GM19397 (cell line): Measurements from ENCODE around the gene MPV17L2.

Experiments
- ATAC-seq: cut with Tn5 transposase; IDR thresholded peaks from one replicate; pipeline ENCODE4 v1.9.1; 2021; ENCODE audit warnings: mild to moderate bottlenecking, moderate library complexity; ENCODE audit not compliant: unreplicated experiment

The MPV17L2 gene

DNA sequence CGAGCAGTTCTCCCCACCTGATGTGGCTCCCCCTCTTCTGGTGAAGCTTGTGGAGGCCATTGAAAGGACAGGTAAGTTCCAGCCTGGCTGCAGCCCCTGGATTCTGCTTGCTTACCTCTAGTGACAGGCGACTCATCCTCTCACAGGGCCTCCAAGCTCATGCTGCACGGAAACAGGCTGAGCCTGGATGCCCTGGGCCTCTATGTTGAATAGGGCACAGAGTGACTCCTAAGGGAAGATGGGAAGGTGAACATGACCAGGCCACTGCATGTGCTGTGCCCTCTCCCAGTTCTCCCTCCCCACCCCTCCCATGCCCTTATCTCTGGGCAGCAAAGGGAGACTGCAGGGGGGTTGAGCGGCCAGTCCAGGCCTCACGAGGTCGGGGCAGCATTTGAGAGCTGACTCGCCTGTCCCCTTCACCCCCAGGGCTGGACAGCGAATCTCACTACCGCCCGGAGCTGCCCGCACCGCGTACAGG, 32.5 kb upstream of the MPV17L2 start:
- ATAC-seq: no peak

DNA sequence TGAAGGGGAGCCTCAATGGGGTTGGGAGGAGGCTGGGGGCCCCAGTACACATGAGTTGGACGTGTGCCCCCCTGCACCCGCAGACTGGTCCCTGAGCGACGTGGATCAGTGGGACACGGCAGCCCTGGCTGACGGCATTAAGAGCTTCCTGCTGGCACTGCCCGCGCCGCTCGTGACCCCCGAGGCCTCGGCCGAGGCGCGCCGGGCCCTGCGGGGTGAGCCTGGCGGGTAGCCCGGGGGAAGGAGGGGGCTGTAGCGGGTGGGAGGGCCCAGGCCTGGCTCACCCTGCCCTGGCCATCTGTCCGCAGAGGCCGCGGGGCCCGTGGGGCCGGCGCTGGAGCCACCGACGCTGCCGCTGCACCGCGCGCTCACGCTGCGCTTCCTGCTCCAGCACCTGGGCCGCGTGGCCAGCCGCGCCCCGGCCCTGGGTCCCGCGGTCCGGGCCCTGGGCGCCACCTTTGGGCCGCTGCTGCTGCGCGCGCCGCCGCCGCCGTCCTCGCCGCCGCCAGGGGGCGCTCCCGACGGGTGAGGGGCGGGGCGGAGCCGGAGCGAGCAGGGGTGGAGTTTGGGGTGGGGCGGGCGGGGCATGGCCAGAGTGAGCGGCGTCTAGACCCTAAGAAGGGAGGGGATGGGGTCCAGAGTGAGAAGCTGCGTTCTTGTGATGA, 31.9 kb upstream of the MPV17L2 start:
- peak; percentile 77 for ATAC-seq

DNA sequence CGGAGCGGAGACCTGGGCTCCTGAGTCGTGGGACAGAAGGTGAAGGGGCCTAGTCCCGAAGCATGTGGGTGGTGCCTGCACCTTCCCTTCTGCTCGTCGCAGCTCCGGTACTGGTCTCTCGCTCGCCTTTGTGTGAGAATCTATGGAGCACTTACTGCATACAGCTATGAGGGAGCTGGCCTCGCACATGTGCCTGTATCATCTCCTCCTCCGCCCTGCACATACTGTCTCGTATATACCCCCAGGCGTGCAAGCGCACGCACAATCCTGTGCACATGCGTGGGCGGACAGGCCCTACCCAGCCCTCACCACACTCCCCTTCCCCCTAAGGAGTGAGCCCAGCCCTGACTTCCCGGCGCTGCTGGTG, 31.4 kb upstream of the MPV17L2 start:
- ATAC-seq: no peak

DNA sequence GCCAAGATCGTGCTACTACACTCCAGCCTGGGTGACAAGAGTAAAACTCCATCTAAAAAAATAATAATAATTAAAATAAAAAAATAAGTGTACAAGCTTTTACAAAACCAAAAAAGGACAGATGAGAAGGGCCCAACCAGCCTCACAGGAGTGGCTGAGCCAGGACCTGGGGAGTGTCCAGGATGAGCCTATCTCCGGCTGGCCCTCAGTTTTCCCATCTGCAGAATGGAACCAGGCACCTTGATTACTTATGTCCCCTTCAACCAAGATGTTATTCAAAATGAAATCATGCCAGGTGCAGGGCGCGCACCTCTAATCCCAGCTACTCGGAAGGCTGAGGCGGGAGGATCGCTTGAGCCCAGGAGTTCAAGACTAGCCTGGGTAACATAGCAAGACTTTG, 28.9 kb upstream of the MPV17L2 start:
- ATAC-seq: no peak

DNA sequence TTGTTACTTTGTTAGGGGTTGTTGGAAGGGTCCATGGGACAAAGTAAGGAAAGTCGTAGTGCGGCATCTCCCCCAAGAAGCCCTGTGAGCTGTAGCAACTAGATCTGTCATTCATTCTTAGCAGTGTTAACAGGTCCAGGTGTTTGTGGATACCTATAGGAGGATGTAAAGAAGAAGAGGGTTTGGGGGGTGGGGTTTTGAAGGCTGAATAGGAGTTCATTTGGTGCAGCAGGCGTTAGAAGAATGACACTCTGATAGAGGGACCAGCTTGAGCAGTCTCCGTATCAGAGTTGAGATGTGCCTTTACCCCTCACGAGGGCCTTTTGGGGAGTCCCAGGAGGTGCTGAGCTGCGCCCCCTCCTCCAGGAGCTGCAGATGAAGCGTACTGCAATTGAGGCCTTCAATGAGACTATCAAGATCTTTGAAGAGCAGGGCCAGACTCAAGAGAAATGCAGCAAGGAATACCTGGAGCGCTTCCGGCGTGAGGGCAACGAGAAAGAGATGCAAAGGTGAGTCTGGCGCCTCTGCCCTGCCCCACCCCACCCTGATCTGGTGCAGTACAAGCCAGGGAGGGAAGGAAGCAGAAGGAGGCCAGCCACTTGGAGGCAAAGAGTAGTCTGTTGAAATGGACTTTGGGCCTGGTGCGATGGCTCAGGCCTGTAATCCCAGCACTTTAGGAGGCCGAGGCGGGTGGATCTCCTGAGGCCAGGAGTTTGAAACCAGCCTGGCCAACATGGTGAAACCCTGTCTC, 27.0 kb upstream of the MPV17L2 start:
- no peak for ATAC-seq

DNA sequence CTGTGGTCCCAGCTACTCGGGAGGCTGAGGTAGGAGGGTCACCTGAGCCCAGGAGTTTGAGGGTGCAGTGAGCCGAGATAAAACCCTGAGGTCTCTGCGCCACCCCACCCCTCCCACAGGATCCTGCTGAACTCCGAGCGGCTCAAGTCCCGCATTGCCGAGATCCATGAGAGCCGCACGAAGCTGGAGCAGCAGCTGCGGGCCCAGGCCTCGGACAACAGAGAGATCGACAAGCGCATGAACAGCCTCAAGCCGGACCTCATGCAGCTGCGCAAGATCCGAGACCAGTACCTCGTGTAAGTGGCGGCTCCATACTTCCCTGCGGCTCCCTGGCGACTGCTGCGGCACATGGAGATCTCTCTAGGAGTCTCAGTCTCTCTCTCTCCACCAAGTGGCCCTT, 26.0 kb upstream of the MPV17L2 start:
- ATAC-seq: no peak

DNA sequence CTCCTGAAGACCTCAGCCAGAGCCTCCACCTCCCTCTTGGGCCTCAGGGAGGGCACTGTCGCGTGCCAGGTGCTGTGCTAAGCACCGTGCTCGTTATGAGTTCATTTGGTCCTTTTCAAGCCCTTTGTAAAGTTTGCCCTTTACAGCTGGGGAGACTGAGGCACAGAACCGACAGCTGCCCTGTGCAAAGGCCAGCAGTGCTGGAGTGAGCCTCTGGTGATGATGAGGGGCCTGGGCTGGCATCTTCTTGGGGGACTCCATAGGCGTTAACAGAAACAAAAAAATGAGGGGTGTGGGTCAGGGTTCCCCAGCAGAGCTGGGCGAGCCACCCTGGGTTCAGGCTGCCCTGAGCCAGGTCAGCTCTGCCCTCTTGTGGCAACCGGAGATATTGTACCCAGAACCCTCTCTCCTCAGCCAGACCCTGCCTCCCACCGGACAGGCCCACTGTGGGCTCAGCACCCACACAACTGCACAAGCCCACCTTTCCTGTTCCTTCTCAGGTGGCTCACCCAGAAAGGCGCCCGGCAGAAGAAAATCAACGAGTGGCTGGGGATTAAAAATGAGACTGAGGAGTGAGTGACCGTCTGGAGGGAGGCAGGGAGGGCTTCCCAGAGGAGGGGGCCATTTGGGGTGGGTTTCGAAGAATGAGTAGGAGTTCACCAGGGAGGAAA, 24.9 kb upstream of the MPV17L2 start:
- ATAC-seq: no peak

DNA sequence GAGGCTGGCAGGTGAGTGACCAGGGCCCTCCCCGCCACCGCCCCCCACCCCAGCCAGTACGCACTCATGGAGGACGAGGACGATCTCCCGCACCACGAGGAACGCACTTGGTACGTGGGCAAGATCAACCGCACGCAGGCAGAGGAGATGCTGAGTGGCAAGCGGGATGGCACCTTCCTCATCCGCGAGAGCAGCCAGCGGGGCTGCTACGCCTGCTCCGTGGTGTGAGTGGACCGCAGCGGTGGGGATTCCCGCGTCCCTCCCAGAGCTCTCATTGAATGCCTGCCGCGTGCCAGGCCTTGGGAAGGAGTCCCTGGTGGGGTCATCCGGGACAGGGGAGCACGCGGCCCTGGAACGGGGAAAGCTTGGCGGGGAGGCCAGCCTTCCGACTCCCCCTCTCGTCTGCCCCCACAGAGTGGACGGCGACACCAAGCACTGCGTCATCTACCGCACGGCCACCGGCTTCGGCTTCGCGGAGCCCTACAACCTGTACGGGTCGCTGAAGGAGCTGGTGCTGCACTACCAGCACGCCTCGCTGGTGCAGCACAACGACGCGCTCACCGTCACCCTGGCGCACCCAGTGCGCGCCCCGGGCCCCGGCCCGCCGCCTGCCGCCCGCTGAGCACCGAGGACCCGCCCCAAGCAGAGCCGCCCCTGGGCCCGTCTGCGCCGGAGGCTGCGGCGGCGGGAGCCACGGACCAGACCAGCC, 24.2 kb upstream of the MPV17L2 start:
- no peak for ATAC-seq

DNA sequence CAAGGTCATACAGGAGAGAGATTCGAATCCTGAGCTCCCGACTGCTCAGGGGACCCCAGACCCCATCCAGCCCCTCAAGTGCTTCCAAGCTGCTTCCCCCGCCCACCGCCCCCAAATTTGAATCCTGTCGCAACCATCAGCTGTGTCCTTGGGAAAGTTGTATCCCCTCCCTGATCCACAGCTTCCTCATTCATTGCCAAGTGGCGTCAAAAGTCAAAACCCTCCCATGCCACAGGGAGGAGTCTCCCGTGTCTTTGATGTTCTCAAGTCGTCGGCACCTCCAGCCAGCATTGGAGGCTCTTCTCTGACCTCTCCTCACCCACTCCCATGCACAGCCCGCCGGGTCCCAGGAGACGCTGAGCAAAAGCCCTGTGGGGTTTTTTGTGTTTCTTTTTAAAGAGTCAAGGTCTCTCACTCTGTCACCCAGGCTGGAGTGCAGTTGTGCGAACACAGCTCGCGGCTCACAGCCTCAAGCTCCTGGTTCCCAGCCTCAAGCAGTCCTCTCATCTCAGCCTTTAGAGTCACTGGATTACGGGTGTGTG, 22.2 kb upstream of the MPV17L2 start:
- no peak for ATAC-seq

DNA sequence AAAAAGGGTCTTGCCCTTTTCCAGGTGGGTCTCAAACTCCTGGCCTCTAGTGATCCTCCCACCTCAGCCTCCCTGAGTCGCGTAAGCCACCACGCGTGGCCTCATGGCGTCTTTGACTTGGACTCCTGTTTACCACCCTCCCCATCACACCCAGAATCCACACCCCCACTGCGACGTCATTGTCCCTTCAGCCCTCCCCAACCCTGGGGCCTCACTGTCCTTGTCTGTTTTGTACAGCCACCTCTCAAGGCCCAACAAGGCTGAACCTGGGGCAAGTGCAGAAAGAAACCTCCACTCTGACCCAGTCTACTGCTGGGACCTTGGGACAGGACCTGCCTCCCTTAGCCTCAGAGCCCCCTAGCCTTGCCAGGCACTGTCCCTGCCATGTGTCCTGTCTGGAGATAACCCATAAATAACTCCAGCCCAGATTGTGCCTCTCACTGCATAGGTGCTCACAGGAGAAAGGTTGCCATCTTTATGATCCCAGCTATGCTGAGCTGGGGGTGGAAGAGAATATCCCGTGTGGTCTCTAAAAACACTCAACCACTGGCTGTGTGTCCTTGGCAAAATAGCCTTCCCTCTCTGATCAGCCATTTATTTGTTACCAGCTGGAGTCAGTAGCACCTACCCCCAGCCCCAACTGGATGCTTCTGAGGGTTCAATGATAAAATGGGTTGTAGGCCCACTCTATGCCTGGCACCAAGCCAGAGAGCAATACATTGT, 21.3 kb upstream of the MPV17L2 start:
- no peak for ATAC-seq

DNA sequence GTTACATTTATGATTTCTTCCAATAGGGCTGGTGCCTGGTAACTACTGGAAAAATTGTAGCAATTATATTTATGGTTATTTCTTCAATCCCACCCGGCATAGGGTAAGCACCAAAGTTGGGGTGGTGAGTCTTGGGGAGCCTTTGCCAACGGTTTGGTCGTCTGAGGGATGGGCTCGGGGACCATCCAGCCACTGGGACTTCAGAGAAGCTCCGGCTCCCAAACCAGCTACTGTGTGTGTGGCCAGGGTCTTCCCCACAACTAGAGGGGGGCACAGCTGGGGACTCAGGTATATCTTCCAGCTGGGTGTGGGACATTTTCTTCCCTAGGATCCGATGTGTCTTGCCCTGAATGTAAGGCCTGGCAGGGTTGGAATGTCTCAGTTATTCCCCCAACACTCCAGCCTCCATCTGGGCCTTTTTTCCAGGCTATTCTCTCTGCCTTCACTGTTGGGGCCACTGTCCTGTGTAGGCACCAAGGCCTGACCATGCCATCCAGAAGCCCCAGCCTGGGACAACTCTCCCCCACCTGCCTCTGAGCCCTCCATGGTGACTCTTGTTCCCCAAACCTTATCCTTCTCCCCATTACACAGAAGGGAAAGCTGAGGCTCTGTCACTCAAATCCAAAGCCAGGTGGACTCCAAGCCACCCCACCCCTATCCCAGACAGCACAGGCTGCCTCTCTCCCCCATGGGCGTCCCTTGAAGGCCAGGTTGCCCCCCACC, 20.5 kb upstream of the MPV17L2 start:
- ATAC-seq: no peak

DNA sequence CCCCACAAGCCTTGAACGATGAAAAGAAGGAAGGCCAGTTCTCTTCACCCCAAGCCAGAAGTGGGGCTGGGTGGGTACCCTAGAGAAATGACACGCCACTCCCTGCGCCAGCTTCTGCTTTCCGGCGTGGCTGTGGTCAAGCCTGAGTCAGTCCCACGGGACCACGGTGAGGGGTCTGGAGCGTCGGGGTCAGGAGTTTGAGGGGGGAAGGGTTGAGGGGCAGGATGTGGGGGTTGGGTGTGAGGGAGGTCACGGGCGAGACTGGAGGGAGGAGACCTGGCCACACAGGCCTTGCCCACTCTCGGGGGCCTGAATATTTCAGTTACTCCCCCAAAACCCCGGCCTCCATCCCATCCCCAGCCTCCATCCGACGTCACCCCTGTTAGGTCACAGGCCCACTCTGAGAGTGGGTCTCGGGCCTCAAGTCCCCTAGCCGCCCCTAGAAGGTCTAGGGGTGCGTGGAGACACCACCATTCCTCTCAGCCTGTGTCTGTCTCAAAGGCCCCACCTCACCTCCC, 19.9 kb upstream of the MPV17L2 start:
- peak; percentile 6 for ATAC-seq

DNA sequence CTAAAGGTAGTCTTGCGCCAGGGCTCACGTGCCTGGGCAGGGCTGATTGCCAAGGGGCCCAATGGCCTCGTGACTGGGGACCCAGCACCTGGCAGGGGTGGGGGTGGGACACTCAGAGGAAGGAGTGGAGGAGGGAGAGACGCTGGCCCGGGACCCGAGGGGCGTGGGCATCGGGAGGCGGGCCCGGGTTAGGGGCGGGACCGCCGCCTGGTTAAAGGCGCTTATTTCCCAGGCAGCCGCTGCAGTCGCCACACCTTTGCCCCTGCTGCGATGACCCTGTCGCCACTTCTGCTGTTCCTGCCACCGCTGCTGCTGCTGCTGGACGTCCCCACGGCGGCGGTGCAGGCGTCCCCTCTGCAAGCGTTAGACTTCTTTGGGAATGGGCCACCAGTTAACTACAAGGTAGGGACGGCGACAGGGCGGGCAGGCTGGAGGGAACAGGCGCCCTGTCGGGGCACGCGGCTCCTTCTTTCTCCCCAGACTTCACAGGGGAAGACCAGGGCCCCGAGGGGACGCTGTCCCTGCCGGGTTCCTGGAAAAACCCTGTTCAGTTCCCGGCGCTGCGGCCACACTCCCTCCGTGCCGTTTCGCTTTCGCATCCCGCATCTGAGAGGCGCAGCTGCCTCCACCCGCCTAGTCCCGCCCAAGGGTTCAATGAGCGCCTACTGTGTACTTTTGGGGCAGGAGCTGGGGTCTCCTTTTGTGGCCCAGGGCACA, 19.3 kb upstream of the MPV17L2 start, which contains the start of gene IFI30:
IFI30 (plus strand) TSS at position 242 of the 717 bp plus-strand sequence; CDS start at position 271, 29 bp downstream.
- ATAC-seq: peak; percentile 55

DNA sequence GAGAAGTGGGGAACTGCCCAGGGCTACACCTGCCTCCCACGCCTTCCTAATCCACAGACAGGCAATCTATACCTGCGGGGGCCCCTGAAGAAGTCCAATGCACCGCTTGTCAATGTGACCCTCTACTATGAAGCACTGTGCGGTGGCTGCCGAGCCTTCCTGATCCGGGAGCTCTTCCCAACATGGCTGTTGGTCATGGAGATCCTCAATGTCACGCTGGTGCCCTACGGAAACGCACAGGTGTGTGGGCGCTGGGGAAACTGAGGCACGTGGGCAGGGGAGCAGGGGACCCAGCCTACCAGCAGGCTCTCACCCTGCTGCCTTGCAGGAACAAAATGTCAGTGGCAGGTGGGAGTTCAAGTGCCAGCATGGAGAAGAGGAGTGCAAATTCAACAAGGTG, 18.0 kb upstream of the MPV17L2 start:
- ATAC-seq: no peak

DNA sequence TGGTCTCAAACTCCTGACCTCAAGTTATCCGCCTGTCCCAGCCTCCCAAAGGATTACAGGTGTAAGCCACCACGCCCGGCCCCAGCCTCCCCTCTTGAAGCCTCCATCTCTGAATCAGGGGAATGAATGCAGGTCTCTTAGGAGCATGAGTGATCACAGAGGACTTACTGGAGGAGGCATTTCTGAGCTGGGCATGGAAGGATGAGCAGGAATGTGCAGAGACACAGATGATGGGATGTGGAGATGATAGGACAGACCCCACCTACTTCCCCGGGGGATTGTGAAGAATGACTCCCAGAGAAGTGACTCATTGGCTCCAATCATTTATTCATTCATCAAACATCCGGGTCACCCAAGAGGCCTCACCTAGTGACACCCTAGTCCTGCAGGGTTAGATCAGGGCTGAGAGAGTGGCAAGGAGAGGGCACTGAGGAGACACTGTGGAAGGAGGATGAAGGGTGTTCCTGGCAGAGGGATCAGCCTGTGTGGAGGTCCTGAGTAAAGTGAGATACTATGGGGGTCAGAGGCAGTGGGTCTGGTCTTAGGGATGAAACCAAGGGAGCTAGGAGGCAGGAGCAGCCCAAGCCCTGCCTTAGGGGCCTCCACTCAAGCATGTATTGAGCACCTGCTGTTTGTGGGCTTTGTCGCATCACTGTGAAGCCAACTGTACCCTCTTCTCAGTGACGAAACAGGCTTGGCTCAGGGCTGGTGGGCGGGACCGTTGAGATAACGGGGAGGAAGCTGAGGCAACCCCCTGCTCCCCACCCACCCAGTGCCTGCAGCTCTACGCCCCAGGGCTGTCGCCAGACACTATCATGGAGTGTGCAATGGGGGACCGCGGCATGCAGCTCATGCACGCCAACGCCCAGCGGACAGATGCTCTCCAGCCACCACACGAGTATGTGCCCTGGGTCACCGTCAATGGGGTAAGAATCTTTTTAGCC, 16.4 kb upstream of the MPV17L2 start:
- no peak for ATAC-seq

DNA sequence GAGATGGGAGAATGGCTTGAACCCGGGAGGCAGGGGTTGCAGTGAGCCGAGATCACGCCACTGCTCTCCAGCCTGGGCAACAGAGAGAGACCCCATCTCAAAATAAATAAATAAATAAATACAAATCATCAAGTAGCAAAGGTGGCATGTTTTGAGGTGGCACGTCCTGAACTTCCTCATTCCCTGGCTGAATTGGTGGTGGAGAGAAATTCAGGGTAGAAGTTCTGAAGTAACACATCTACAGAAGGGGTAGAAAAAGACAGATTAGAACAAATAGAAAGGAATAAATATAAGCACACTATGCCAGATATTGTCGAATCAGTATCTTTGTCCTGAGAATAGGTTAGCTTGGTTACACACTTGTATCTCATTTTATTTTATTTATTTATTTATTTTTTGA, 13.1 kb upstream of the MPV17L2 start:
- no peak for ATAC-seq

DNA sequence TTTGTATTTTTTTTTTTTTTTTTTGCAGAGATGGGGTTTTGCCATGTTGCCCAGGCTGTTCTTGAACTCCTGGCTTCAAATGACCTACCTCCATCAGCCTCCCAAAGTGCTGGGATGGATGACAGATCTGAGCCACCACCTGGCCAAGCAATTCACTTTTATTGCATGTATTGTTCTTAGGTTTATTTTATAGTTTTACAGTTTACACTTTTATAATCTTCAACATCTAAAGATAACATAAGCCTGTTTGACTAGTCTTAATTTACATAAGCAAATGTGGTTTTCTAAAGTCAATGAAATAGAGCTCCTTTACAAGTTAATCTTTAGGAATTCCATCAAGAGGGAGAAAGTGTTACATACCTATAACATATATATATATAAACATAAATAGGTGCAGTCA, 9.5 kb upstream of the MPV17L2 start:
- no peak for ATAC-seq

DNA sequence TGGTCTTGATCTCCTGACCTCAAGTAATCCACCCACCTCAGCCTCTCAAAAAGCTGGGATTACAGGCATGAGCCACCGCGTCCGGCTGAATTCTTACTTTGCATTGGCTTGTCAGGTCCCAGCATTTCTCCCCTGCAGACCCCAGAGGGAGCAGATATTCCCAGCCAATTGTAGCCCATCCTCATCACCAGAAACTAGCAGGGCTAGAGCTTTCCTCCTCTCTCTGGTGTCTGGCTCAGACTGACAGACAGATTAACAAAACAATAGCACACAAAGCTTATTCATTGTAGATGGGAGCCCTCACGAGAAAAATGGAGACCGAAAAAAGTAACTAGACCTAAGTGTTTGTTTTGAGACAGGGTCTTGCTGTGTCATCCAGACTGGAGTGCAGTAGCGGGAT, 7.5 kb upstream of the MPV17L2 start:
- no peak for ATAC-seq
